Caco-2 (cell line): Measurements from ENCODE around the gene MLIP. TPM values are rescaled to one million over a fixed set of nuclear protein-coding genes. Genes with fewer than 3 reads are reported as not detected.

Source experiments
- BruUV-seq: library from RNA; stranded (reverse); fragments of 400-500 nt; replicated peaks from 2 replicates; lab custom pipeline; 2021; lab: Mats Ljungman, UMichigan
- CTCF ChIA-PET: fragments of 300-600 bp; sonication (Branson Sonifier 250); formaldehyde crosslinking; loops from one replicate; lab custom pipeline; 2022; ENCODE audit warnings: antibody characterized with exemption; lab: Charles Lee
- POLR2A ChIA-PET: fragments of 300-600 bp; sonication (Branson Sonifier 250); formaldehyde crosslinking; loops from one replicate; lab custom pipeline; 2022; ENCODE audit warnings: antibody characterized with exemption; lab: Charles Lee
- DNase-seq, 2 experiments: peaks; one replicate each; pipeline versions ENCODE4 v3.0.0 to v3.0.0-alpha.2; 2020 to 2022
- H3K27me3 ChIP-seq: replicated peaks from 2 replicates; pipeline ENCODE4 v1.6.0; 2011; ENCODE audit warnings: low read length; ENCODE audit not compliant: control insufficient read depth, insufficient read depth
- H3K36me3 ChIP-seq: 2 replicates; pipeline ENCODE4 v1.5.1; 2011; ENCODE audit warnings: low read length; ENCODE audit not compliant: control insufficient read depth, insufficient read depth
- H3K4me1 ChIP-seq: fragments of 250-450 bp; sonication (Bioruptor Pico); 2 replicates; pipeline ENCODE4 v1.5.1; 2020; ENCODE audit warnings: mild to moderate bottlenecking
- H3K4me3 ChIP-seq: 2 replicates; pipeline ENCODE4 v1.5.1; 2011; ENCODE audit warnings: low read depth, mild to moderate bottlenecking, control low read depth, low read length
- H3K9me3 ChIP-seq: fragments of 250-450 bp; sonication (Bioruptor Pico); 2 replicates; pipeline ENCODE4 v1.5.1; 2020; ENCODE audit warnings: mild to moderate bottlenecking, moderate library complexity
- H3K27ac Mint-ChIP-seq: one replicate; pipeline ENCODE4 v1.8.0; 2022; ENCODE audit warnings: mixed read lengths; ENCODE audit not compliant: unreplicated experiment
- H3K27me3 Mint-ChIP-seq: one replicate; pipeline ENCODE4 v1.8.0; 2022; ENCODE audit warnings: mixed read lengths; ENCODE audit not compliant: insufficient read depth, unreplicated experiment
- H3K36me3 Mint-ChIP-seq: one replicate; pipeline ENCODE4 v1.8.0; 2022; ENCODE audit warnings: mild to moderate bottlenecking, mixed read lengths; ENCODE audit not compliant: insufficient read depth, unreplicated experiment
- H3K4me1 Mint-ChIP-seq: one replicate; pipeline ENCODE4 v1.8.0; 2022; ENCODE audit warnings: low read depth, mixed read lengths; ENCODE audit not compliant: unreplicated experiment
- H3K4me3 Mint-ChIP-seq: one replicate; pipeline ENCODE4 v1.8.0; 2022; ENCODE audit warnings: mild to moderate bottlenecking, moderate library complexity, mixed read lengths; ENCODE audit not compliant: unreplicated experiment
- H3K9me3 Mint-ChIP-seq: one replicate; pipeline ENCODE4 v1.8.0; 2022; ENCODE audit warnings: mixed read lengths; ENCODE audit not compliant: unreplicated experiment
- intact Hi-C: fragments of 100-400 bp; cut with micrococcal nuclease; formaldehyde crosslinking; loops from one replicate; pipeline ENCODE4 v1.10.0; 2022; ENCODE audit not compliant: unreplicated experiment
- total RNA-seq: library from RNA; stranded (reverse); gene quantifications from 2 replicates; pipeline ENCODE4 v1.2.3, GENCODE V29; 2022
- TF ChIP-seq, protein P1 (sequence below), 2 experiments: fragments of 200-600 bp in 1 of 2; IDR thresholded peaks; 1 replicate in 1 of 2; 2 replicates in 1 of 2; pipeline versions ENCODE4 v1.5.1 to v1.8.0; 2011 to 2022; ENCODE audit warnings: antibody characterized with exemption in 1 of 2, control low read depth in 1 of 2, inconsistent platforms in 1 of 2, low read depth in 1 of 2, low read length in 1 of 2, mild to moderate bottlenecking in 1 of 2, moderate library complexity in 1 of 2; ENCODE audit not compliant: insufficient read depth in 1 of 2, severe bottlenecking in 1 of 2, unreplicated experiment in 1 of 2

MLIP gene
- total RNA-seq, 1 experiment from 2014 or later = 0.88 TPM

GRCh38 chr6:54073487-54073886 is 37.8 kb upstream of the MLIP start:
- intact Hi-C loops = no loop called here
- H3K4me1 Mint-ChIP-seq = no peaks in the 10 kb centered on the region
- H3K4me3 ChIP-seq = no peak overlapping the region

GRCh38 chr6:54074109-54074508 is 37.1 kb upstream of the MLIP start:
- CTCF ChIA-PET = no interaction called here
- H3K4me3 ChIP-seq = no peak overlapping the region
- no TSS peak for BruUV-seq
- no peaks in the 10 kb centered on the region for H3K27me3 ChIP-seq
- Mint-ChIP-seq H3K4me3 (no peak overlapping the region), H3K27me3 (no peaks in the 10 kb centered on the region), H3K27ac (no peak overlapping the region), H3K4me1 (no peaks in the 10 kb centered on the region), H3K36me3 (no peaks in the 10 kb centered on the region), H3K9me3 (no peaks in the 10 kb centered on the region)
- POLR2A ChIA-PET = no interaction called here
- H3K36me3 ChIP-seq = no peaks in the 10 kb centered on the region
- no peaks in the 10 kb centered on the region for H3K9me3 ChIP-seq
- intact Hi-C loops = no loop called here
- no peak for DNase-seq
- H3K4me1 ChIP-seq = no peaks in the 10 kb centered on the region
- TF ChIP-seq, protein P1, sequence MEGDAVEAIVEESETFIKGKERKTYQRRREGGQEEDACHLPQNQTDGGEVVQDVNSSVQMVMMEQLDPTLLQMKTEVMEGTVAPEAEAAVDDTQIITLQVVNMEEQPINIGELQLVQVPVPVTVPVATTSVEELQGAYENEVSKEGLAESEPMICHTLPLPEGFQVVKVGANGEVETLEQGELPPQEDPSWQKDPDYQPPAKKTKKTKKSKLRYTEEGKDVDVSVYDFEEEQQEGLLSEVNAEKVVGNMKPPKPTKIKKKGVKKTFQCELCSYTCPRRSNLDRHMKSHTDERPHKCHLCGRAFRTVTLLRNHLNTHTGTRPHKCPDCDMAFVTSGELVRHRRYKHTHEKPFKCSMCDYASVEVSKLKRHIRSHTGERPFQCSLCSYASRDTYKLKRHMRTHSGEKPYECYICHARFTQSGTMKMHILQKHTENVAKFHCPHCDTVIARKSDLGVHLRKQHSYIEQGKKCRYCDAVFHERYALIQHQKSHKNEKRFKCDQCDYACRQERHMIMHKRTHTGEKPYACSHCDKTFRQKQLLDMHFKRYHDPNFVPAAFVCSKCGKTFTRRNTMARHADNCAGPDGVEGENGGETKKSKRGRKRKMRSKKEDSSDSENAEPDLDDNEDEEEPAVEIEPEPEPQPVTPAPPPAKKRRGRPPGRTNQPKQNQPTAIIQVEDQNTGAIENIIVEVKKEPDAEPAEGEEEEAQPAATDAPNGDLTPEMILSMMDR (IDR thresholded peaks at IDR 0.05; ENCODE audit: insufficient read depth in 1 of 2, low read depth in 1 of 2, low read length in 1 of 2, severe bottlenecking in 1 of 2, unreplicated experiment in 1 of 2) = no peak

More at GRCh38 chr6:54073487-54073886, 37.8 kb upstream of the MLIP start:
- TF ChIP-seq, protein P1 (IDR thresholded peaks at IDR 0.05; ENCODE audit: insufficient read depth in 1 of 2, low read depth in 1 of 2, low read length in 1 of 2, severe bottlenecking in 1 of 2, unreplicated experiment in 1 of 2) = no peak
- ChIA-PET CTCF (no interaction called here), POLR2A (no interaction called here)
- Histone ChIP-seq H3K27me3 (no peaks in the 10 kb centered on the region), H3K9me3 (no peaks in the 10 kb centered on the region), H3K36me3 (no peaks in the 10 kb centered on the region), H3K4me1 (no peaks in the 10 kb centered on the region)
- no TSS peak for BruUV-seq
- no peaks in the 10 kb centered on the region for H3K27me3 Mint-ChIP-seq
- no peaks in the 10 kb centered on the region for H3K9me3 Mint-ChIP-seq
- H3K36me3 Mint-ChIP-seq = no peaks in the 10 kb centered on the region
- DNase-seq = no peak
- no peak overlapping the region for H3K4me3 Mint-ChIP-seq
- no peak overlapping the region for H3K27ac Mint-ChIP-seq

DNA sequence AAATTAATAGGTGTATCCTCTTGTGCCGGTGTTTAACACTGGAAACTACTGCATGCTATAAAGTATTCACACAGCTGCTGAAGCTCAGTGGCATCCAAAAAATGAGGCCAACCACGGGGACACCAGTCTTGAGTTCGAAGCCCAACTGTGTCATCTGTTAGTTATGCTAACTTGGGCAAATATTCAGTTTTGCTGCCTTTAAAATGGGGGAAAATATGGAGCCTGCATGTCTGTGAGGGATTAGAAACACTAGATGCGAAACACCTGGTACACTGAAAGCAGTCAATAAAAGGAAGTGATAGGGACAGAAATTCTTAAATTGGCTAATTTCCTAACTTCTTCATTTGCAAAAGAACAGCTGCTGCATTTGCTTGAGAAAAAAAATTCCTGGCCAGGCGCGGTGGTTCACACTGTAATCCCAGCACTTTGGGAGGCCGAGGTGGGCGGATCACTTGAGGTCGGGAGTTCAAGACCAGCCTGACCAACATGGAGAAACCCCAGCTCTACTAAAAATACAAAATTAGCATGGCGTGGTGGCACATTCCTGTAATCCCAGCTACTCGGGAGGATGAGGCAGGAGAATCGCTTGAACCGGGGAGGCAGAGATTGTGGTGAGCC is 36.6 kb upstream of the MLIP start:
- CTCF ChIA-PET = interaction anchor here (0.7 kb wide), 1 partner anchor 314 kb away, joined by 5 read pairs; no protein-coding TSS in a partner anchor
- H3K9me3 ChIP-seq = no peaks in the 10 kb centered on the region
- intact Hi-C loops = no loop called here
- H3K36me3 Mint-ChIP-seq = no peaks in the 10 kb centered on the region
- H3K27me3 Mint-ChIP-seq = no peaks in the 10 kb centered on the region
- H3K4me1 Mint-ChIP-seq = no peaks in the 10 kb centered on the region
- no peaks in the 10 kb centered on the region for H3K4me1 ChIP-seq
- POLR2A ChIA-PET = no interaction called here
- H3K4me3 ChIP-seq = no peak overlapping the region
- no TSS peak for BruUV-seq
- no peaks in the 10 kb centered on the region for H3K27me3 ChIP-seq
- no peak overlapping the region for H3K4me3 Mint-ChIP-seq
- no peak for DNase-seq
- H3K27ac Mint-ChIP-seq = no peak overlapping the region
- H3K36me3 ChIP-seq = no peaks in the 10 kb centered on the region
- TF ChIP-seq, protein P1 (IDR thresholded peaks at IDR 0.05; ENCODE audit: insufficient read depth in 1 of 2, low read depth in 1 of 2, low read length in 1 of 2, severe bottlenecking in 1 of 2, unreplicated experiment in 1 of 2) = no peak
- no peaks in the 10 kb centered on the region for H3K9me3 Mint-ChIP-seq
